Endothelial cell of umbilical vein (primary cell): ENCODE results near the gene RIPOR3.

Experiments
- TF ChIP-seq, protein P1 (sequence below): IDR thresholded peaks from 2 replicates; pipeline ENCODE4 v1.6.1; 2011; ENCODE audit not compliant: insufficient read depth, insufficient read length
- TF ChIP-seq, protein P2 (sequence below), 2 donors: IDR thresholded peaks; 1 replicate in 1 of 2; 2 replicates in 1 of 2; pipeline ENCODE4 v1.5.1; 2011; ENCODE audit warnings: low read length in 2 of 2, mild to moderate bottlenecking in 2 of 2, moderate library complexity in 2 of 2, control low read depth in 1 of 2, inconsistent platforms in 1 of 2, low read depth in 1 of 2; ENCODE audit not compliant: insufficient read depth in 1 of 2; ENCODE audit errors: extremely low read depth in 1 of 2

DNA sequence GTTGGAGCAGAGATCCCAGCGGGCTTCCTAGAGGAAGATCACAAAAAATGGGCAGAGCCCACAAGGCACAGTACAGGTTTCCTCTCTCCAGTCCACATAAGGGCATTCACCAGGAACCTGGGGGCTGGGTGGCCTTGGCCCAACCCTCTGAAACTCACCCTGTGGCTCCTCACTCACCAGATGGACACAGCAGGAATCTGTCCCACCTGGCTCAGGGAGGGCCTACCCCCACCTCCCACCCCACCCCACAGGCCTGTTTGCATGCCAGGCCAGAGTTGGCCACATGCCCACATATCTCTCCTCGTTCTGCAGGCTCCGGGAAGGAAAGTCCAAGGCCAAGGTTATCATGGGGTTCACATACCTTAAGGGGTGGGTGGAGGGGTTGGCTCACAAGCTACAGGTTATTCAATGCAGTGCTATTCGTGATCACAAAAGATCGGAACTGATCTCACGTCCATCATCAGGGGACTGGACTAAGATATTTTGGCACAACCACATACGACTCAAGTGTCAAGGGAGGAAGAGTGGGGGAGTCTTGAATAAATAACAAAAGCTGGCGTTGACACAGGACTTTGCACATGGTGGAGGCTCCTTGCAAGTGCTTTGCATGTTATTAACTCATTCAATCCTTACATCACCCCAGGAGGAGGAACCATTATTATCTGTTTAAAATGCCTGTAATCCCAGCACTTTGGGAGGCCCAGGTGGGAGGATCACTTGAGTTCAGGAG lies 13.0 kb downstream of the RIPOR3 start:
- TF ChIP-seq, protein P1, sequence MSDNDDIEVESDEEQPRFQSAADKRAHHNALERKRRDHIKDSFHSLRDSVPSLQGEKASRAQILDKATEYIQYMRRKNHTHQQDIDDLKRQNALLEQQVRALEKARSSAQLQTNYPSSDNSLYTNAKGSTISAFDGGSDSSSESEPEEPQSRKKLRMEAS: no peak
- TF ChIP-seq, protein P2, sequence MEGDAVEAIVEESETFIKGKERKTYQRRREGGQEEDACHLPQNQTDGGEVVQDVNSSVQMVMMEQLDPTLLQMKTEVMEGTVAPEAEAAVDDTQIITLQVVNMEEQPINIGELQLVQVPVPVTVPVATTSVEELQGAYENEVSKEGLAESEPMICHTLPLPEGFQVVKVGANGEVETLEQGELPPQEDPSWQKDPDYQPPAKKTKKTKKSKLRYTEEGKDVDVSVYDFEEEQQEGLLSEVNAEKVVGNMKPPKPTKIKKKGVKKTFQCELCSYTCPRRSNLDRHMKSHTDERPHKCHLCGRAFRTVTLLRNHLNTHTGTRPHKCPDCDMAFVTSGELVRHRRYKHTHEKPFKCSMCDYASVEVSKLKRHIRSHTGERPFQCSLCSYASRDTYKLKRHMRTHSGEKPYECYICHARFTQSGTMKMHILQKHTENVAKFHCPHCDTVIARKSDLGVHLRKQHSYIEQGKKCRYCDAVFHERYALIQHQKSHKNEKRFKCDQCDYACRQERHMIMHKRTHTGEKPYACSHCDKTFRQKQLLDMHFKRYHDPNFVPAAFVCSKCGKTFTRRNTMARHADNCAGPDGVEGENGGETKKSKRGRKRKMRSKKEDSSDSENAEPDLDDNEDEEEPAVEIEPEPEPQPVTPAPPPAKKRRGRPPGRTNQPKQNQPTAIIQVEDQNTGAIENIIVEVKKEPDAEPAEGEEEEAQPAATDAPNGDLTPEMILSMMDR (IDR thresholded peaks at IDR 0.05; ENCODE audit: extremely low read depth in 1 of 2, insufficient read depth in 1 of 2, low read depth in 1 of 2, low read length in 2 of 2): no peak
